Caki2 (cell line): Measurements from ENCODE around the gene SPTLC1. TPM values are rescaled to one million over a fixed set of nuclear protein-coding genes. Genes with fewer than 3 reads are reported as not detected.
"Not testable (repeated sequence)": the region's sequence is repeated elsewhere in the genome, so short reads cannot be mapped to it uniquely, and the experiment has no call there.

Experiments
- DNase-seq: peaks from one replicate; pipeline ENCODE4 v3.0.0-alpha.2; 2015; ENCODE audit warnings: low read depth
- in situ Hi-C: cut with HindIII; loops from 2 replicates; pipeline ENCODE4 v1.10.0; 2016; ENCODE audit warnings: low sequenced_read_pairs, low pct_unique_long_range_greater_than_20kb, mixed read lengths
- total RNA-seq: library from RNA; depleted of rRNA; stranded (reverse); fragments of >200 nt; shearing (Covaris generic); gene quantifications from 2 replicates; pipeline ENCODE4 v1.2.3, GENCODE V29; 2014; ENCODE audit warnings: low replicate concordance; rRNA removed

The SPTLC1 gene
- total RNA-seq, 1 experiment from 2014 or later: 56.1 TPM

DNA sequence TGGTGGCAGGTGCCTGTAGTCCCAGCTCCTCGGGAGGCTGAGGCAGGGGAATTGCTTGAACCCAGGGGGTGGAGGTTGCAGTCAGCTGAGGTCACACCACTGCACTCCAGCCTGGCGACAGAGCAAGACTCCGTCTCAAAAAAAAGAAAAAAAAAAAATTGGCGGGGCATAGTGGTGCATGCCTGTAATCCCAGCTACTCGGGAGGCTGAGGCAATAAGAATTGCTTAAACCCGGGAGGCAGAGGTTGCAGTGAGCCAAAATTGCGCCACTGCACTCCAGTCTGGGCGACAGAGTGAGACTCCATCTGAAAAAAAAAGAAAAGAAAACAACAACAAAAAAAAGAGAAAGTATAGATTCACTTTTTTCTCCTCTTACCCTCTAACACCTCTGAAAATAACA lies 105.0 kb downstream of the SPTLC1 start:
- in situ Hi-C loops, DNase-seq: not testable (repeated sequence)

DNA sequence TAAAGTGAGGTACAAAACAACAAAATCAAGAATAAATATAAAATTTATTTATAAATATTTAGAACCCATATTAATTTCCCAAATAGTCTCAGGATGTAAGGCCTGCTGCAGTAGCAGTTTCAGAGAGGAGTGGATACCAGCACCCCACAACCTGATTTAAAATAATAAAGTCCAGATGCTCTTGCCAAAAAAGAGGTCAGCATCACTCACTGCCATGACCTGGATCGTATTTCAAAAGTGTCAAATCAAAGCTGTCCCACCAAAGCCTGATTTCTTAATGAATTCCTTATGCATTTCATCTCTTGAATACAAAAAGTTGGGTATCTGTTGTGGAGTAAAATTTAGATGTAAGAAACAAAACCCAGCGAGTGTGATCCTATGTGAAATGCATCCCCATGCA lies 107.2 kb downstream of the SPTLC1 start:
- DNase-seq: no peak
- in situ Hi-C loops: no loop called here

DNA sequence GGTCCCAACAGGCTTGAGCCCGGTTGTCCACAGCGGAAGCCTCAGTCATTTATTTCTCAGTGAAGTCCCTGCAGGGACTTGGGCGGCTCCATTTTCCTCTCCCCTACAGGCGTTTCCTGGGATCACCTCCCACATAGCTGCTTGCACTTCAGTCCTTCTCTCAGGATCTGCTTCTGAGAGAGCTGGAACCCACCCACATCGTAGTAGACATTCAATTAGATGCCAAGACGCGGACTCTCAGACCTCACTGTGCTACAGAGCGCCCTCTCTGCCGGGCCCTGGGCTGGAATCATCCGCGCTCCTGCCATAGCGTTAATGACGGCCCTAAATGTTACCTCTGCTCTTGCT lies 111.2 kb downstream of the SPTLC1 start:
- no peak for DNase-seq
- in situ Hi-C loops: no loop called here

DNA sequence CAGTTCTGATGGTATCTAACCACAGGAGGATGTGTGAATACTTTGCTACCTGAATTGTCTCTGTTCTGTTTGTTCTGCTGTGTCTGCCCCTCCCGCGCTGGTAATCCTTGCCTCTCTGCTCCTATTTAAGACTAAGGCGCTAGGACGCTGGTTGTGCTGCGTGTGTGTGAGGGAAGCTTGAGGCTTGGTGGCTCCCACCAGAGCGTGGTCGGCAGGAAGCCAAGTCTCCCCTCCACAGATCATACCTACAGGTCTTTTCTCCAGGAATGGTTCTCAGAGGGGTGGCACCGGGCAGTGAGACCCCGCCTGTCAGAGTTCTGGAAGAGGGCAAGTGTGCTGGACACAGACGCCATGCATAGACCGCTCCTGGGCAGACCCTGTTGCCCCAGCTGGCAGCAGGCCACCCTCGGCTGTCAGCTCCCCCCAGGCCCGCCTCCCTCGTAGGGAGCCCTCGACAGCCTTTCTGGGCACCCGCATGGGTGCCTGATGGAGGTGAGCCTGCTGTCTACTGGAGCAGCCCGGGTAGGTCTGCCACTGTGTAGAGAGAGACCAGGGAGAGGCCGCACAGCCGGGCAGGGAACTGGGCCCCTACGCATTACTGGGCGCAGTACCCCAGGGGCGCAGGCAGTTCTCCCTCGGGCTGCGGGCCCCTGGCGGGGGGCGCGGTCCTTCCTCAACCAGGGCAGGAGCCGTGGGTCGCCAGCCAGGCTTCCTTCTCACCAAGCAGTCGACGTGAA lies 111.7 kb downstream of the SPTLC1 start:
- in situ Hi-C loops: no loop called here
- DNase-seq: no peak

DNA sequence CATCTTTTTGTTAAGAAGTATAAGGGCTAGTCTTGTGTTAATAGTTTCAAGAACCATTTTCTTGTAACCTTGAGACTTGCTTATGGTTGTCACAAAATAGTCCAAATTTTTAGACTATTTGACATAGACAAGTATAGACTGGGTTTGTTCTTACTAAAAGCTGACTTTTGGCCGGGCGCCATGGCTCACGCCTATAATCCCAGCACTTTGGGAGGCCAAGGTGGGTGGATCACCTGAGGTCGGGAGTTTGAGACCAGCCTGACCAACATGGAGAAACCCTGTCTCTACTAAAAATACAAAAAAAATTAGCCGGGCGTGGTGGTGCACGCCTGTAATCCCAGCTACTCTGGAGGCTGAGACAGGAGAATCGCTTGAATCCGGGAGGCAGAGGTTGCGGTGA lies 113.3 kb downstream of the SPTLC1 start:
- in situ Hi-C loops: not testable (repeated sequence)

DNA sequence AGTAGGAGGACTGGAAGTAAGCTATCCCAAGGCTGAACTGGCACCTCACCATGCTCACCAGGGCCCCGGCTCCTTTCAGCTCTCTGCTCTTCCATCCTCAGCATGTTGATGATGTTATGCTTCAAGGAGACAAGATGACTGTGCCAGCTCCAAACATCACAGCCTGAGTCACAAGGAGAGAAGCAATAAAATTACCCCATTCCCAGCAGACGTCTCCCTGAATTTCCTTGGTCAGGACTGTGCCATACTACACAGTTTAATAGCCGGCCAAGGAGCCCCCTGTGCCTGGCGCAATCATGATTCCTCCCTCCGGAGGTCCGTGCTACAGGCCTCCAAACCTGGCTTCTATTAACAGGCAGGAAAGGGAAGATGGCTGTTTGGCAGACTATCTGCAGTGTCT lies 114.0 kb downstream of the SPTLC1 start:
- in situ Hi-C loops: no loop called here
- DNase-seq: no peak

More for the DNA sequence above, 113.3 kb downstream of the SPTLC1 start:
- DNase-seq: not testable (repeated sequence)

DNA sequence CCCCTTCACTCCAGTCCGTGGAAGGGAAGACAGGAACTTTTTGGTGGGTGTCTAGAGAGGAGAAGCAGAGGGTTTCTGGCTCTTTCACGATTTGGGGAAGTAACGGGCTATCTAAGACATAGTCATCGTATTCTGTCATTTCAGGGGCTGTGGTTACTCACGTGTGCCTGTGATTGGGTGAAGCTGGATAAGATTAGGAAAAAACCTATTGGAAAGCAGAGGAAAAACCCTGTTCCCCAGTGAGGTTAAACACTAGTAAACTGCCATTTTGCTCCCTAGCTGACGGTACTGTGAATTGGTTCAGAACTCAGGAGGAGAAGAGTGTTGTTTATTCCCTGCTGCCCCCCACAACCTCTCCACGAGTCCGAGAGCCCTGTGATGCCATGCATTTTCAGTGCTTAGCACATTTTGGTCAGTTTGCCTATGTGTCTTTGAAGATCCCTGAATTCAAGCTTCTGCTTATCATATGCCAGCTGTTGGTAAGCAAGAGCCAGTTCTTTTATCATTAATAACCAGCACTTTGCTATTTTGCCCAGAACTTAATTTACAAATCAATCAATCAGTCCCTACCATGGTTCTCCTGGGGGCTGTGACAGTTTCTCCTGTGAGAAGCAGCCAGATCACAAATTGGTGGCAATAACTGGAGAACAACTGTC lies 120.1 kb downstream of the SPTLC1 start:
- in situ Hi-C loops: no loop called here
- DNase-seq: no peak

DNA sequence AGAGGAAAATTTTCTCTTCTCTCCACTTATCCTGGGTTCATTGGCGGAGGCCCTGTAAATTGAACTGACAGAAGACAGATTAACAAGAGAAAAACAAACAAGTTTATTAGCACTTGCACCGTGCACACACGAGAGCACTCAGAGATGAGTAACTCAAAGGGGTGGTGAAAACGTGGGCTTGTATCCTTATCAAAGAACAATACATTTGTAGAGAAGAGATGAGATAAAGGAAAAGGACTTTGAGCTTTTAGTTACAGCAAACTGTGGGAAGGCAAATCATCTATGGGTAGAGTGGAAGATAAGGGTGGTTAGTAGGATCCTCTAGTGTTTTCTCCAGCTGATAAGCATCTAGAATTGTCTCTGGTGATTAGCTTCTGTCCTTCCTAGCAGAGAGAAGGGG lies 120.8 kb downstream of the SPTLC1 start:
- in situ Hi-C loops: no loop called here
- no peak for DNase-seq

DNA sequence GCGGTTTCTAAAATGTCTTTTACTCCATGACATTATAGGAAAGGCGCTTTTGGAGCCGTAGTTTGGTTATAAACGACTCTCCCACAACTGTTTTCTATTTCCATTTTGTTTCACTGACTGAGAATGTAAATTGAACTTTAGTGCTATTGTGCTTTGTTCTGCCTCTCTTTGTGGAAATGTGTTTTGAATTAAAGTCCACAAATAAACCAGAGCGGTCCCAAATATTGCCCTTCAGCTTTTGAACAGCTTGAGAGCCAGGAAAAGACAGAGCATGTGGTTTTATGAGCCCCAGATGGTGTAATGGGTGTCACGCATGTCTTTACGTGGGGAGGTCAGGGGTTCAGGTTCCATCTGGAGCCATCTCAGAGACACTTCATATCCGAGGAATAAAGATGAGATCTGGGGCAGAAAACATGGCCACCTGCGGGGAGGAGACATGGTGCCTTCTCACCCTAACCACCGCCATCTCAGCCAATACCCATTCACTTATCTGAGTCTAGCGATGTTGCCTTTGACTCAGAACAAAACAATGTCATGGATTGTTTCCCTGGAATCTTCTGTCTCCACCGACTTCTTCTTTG lies 122.7 kb downstream of the SPTLC1 start:
- DNase-seq: no peak

DNA sequence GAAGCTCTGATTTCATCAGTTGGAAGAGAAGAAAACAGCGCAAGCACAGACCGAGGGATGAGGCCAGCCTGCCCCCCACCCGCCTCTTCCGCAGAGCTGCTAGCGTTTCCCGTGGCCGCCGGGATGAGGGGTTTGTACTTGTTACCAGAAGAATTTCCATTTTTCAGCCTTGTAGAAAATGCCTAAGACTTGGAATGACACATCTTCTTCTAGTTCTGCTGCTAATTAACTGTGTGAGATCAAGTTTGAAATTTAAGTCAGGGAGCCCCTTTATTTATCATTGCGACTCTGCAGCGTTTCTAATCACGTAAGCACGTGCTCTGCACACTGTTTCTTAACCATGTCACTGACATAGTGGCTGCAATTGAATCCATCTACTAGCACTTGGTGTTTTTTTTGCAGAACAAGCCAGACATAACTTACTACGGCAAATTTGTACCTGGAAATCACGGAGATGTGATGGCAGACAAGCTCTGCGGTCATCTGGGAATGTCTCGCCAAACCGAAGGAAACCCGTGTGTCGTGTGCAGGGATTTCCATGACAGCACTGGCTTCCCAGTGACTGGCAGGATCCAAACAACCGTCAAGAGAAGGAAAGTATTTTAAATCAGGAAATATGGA lies 123.4 kb downstream of the SPTLC1 start:
- DNase-seq: no peak
- in situ Hi-C loops: no loop called here

More for the DNA sequence above, 122.7 kb downstream of the SPTLC1 start:
- in situ Hi-C loops: no loop called here

DNA sequence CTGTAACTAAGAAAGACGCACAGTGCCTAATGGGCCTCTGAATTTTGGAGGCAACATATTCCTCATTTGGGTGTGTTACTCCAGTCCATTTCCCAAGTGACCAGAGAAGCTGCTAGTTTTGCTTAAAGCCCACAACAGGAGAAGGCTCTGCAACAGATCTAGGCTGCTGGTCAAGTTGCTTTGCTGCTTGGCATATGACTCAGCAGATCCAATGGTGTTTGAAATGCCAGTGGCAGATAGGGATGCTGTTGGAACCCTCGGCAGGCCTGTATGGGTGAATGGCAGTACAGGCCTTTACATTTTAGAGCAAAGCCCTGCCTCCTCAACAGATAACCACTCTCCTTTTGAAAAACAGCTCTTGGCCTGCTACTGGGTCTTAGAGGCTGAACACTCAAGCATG lies 129.0 kb downstream of the SPTLC1 start:
- no peak for DNase-seq
- in situ Hi-C loops: no loop called here

DNA sequence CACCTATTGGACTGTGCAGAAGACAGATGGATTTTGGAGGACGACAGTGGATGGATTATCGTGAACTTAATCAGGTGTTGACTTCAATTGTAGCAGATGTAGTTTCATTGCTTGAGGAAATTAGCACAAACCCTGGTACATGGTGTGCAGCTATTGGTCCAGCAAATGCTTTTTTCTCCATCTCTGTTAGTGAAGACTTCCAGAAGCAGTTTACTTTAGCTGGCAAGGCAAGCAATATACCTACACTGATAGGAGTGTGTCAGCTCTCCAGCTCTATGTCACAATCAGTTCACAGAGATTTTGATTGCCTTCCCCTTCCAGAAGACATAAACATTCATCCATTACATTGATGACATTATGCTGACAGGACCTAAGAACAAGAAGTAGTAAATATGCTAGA lies 129.5 kb downstream of the SPTLC1 start:
- no peak for DNase-seq
- in situ Hi-C loops: no loop called here

Other genes with a start within 250 kb of the SPTLC1 start
- 8.3 and 8.4 TPM in 2 replicates for gene ROR2, start 165.2 kb downstream of the SPTLC1 start, total RNA-seq
- 112 and 127 TPM in 2 replicates for gene IARS1, start 178.3 kb upstream of the SPTLC1 start, total RNA-seq
- gene NOL8, start 209.9 kb upstream of the SPTLC1 start, total RNA-seq: 3.3 and 10.9 TPM in 2 replicates
- gene CENPP, start 210.5 kb upstream of the SPTLC1 start, total RNA-seq: 0.90 and 3.6 TPM in 2 replicates